CD4-positive, alpha-beta T cell treated with Interleukin-15 for 4 hours (primary cell): ENCODE measurements around the gene GSAP.

Experiments
- DNase-seq: peaks from one replicate; pipeline ENCODE4 v3.0.0-alpha.2; 2020; ENCODE audit warnings: low spot score

The GSAP gene

DNA sequence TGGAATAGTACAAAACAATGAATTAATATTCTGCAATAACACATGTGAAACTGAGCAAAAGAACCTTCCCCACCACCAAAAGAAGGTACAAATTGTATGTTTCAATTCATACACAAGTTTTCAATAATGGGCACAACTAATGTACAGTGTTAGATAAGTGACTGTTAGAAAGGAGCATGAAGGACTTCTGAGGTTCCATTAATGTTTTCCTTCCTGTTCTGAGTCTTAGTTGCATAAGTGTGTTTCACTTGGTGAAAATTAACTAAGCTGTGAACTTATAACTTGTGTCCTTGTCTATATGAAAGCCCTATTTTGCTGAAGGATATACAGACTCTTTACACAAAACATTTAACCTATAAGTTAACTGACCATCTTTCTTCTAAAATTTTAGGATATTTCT, 8.2 kb downstream of the GSAP start:
- DNase-seq, result no peak

DNA sequence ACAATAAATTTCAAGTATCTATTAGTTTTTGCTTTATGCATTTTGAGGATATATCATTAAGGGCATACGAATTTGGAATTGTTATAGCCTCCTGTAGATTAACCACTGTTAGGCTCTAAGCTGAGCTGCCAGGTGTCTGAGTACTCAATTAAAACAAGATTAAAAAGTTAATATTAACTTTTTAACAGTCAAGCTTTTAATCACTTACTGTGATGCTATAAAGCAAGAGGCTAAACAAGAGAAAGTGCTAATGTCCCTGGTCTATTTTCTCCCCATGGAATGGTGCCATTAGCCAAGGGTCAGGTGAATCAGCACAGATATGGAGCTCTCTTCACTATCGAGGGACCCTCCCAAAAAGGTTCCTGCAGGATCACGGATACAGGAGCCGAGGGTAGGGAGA, 9.7 kb downstream of the GSAP start:
- DNase-seq, result no peak

DNA sequence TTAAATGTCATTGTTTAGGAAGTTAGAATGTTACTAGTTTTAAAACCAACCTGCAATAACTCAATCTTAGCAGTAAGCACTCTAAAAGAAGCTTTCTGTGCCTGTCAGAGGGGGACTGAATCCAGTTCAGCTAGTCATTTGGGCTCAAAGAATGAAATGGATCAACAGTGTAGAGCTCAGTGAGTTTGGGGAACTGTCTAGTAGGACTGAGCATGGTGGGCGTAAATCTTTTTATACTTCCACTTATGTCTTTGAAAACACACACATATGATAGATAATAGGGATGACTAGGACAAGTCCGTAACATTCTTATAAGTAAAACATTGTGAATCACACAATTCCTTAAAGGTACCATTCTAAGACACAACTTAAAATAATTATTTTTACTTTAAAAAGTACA, 11.5 kb downstream of the GSAP start:
- DNase-seq, result no peak

DNA sequence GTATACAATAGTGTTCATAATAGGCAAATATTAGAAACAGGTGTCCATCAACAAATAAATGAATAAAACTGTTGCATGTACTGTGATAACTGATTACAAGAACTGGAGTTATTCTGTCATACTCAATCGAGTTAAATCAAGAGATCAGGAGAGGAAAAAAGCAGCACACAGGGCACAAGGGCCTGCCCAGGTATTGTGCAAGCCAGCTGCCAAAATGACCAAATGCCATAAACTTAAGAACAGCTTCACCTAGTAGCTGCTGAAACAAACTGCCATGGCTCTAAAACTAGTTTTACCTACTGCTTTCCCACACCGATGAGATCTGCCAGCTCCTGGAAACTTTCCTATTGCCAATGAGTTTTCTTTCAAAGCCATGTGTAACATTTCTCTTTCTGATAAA, 12.2 kb downstream of the GSAP start:
- no peak for DNase-seq

DNA sequence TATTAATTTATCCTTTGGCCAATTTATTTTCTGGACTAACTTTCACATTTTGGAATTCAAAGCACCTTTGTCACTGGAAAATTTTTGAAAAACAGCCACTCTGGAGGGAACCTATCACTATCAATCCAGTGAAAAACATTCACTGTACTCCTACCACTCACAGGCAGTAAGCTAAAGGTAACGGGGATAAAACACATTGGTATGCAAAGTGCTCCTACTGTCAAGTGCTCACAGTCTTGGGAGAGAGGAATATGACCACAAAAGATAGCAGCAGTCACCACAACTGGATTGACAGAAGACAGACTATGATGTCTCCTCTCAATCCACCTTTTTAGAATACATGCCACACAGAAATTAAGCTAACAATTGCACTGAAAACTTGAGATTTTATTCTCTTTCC, 13.3 kb downstream of the GSAP start:
- no peak for DNase-seq

DNA sequence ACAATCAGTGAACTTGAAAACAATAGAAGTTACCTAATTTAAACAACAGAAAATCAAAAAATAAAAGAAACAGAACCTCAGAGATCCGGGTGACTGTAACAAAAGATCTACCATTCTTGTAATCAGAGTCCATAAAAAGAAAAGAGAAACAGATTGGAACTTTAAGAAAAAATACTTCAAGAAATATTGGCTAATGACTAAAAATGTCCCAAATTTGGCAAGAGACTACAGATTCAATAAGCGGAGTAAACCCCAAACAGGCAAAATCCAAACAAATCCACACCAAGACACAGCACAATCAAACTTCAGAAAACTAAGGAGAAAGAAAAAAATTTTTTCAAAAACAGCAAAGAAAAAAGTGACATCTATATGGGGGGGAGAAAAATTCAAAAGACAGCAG, 15.1 kb downstream of the GSAP start:
- no peak for DNase-seq

DNA sequence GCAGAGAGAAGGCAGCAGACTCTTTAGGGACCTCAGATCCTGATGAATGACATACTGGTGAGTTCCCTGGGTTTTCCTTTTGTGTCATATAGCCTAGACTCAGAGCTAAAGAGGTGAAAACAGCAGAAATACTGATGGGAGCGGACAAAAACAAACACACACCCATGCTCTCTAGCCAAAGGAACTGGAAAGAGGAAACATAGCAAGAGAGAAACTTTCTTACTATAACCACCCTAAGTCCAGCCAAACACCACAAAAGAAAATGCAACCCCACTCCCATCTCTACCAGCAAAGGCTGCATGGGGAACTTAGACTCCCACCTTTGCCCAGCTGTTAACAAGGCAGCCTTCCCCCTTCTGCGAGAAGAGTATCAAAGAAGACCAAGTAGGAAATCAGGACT, 16.3 kb downstream of the GSAP start:
- DNase-seq, result no peak

DNA sequence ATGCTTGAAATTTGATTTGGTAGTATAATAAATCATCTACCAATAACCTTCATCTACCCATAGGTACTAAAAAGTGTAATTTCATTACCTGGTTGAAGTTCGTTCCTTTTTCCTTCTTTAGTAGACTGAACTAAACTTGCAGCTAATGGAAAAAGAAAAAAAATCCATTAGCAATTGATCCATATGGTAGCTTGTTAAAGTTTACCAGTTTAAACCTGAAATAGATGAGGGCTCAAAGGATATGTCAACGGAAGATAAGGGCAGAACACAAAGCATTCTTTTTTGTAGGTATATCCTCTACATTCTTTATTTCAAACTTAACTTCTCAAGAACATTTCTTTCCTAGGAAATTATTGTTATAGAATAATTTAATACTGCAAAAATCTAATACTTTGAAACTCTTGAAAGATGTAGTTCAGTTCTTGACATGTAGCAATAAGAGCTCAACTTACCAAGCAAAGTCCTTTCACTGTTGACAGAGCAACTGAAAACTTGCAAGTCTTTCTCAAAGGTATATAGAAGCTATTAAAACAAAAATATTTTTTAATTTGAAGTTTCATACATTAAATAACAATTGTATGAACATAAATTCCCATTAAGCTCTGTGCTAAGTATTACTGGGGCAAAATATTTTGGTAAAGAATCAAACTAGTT, 19.1 kb downstream of the GSAP start:
- DNase-seq, result no peak

DNA sequence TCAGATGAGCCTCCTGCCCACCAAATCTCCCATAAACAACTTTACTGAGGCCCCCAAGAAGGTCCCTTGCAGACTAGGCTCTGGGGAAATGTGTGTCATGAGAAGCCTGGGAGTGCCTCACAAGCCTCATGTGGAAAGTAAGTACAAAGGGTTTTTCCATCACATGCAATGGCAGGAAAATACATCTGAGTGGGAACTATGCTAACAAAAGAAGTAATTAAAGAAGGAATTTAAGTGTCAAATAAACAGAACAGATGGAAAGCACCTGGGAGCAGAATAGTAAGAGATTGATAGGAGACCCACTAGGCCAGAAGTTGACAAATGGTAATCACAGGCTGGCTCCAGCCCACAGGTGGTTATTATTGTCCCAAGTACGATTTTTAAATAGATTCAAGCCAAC, 20.5 kb downstream of the GSAP start:
- DNase-seq, result no peak

DNA sequence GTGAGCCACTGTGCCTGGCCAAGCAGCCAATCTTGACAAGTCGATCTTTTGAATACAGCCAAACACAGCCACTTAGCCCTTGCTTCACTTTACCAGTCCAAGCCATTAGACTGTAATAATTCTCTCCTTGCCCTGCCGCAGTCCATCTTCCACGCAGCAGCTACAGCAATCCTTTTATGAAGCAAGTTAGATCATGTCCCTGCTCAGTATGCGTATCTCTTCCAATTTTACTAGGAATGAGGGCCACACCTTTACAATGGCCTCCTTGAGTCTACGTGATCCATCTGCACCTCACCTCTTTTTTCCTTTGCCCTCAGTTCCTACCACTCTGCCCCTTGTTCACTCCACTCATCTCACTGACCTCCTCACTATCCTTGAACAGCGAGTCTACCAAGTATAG, 22.2 kb downstream of the GSAP start:
- DNase-seq, result no peak

DNA sequence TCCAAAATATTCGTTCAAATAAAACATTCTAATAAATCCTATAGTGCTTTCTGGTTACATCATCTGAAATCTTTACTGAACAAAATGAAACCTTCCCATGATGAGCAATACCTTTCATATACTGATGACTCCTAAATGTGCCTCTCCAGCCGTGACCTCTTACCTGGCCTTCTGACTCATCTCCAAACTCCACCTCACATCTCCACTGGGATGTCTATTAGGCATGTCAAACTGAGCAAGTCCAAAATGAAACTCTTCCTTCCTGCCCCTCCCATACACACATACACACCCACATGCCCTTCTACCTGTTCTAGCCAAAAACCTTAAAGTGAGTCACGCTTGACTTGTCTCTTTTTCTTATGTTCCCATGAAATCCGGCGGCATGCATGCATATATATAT, 22.9 kb downstream of the GSAP start:
- peak; percentile 48 for DNase-seq

DNA sequence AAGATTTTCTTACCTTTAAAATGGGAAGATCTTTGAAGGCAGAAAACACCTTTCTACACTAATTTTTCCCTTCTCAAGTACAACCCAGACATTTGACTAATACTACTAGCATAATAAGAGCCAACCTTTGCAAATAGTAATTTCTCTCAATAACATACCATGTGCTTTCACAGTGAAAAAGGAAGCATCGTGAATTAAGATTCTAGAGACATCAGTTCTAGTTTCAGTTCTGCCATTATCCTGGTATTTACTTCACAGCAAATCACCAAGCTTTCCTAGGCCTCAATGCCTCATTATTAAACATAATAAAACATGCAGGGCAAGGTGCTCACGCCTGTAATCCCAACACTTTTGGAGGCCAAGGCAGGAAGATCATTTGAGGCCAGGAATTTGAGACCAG, 24.9 kb downstream of the GSAP start:
- DNase-seq, result no peak

DNA sequence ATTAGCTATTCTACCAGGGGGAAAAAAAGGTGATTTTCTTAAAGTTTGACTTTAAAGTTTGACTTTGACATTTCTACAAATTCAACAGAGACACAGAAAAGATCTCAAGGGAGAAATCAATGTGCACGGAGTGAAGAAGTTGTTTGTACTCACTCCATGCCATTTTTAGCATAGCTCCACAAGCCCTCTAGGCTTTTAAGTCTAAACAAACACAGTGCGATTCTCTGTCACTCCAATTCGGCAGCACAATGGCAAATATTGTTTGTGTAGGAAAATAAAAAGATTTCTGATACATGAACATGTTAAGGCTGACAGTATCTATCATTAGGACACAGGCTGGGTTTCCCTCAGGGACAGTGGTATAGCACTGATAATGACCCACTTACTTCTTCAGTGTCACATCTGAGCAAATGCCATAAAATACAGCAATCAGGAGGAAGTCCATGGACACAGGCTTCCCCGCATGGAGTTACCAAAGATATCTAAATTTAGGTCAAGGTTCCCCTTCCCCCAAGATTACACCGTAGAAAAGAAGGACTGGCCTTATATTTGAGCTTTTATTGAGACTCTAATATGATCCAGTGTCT, 28.0 kb downstream of the GSAP start:
- DNase-seq, result no peak

DNA sequence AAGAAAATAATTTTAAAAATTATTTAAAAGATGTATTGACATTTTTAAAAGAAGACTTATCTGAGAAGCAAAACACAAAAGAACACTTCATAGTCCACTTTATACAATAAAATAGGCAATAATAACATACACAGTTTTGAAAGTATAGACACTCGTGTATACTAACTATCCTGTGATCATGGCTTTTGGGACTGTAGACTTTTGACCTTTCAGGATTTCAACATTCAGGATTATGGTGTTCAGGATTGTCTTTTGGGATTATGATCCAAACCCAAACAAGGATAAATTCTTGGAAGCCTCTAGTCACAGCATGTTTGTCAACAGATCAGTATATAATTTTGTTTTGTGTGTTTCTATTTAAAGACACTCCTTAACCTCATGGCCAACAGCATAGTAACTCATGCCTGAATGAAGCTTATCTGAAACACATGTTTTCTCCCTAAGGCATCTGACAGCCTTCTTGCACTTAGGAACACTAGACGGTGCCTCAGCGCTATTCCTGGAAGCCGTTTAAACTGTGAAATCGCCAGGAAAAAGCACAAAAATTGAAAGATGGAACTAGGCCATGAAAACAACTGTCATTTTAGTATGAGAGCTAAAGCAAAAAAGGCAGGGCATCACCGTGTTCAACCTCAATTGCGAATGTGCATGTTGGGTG, 29.9 kb downstream of the GSAP start:
- no peak for DNase-seq

DNA sequence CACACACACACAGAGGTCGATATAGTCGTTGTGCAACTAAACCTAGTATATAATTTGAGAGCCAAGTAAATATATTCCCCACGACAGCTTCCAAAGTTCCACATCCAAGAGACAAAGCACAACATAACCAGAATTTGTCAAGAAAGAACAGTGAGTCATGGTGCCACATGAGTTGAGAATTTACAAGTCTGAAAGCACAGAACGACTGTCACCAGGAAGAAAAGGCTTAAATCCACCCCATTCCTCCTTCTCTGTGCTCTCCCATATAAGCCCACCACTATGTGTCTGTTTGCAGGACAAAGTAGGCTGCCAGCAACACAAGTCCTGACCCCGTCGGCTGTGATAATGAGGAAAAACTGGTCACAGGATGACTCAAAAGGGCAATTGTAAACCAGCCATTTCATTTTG, 32.8 kb downstream of the GSAP start:
- DNase-seq, result no peak

DNA sequence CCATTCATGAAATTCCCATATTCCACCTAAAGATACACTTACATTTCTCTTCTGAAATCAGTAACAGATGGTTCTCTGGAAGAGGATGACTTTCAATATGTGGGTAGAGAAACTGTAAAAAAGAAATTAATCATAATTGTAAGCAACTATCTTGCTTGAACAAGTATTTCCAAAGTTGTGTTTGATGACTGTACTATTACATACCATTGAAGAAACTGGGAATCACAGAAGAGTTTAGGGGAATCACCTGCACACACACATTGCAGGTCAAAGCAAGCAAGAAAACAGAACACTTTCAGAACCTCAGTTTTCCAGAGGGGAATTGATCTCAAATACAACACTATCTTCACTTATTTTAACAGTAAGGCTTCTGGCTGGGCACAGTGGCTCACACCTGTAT, 33.6 kb downstream of the GSAP start:
- DNase-seq, result no peak

DNA sequence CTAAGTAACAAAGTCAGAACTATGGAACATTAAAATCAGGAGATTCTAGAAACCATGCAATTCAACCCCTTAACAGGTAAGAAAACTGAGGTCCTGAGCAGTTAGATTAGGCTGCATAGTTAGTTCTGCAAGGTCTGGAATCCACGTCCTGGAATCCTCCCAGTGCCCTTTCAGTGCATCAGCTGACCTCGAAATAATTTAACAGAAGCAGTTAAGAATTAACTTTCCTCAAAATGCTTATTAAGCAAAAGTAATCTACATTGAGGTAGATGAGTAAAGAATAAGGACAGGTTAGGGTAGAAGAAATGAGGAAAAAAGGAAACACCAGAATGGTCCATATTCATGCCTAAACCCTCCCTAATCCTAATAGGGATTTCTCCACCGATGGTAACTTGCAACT, 37.6 kb downstream of the GSAP start:
- no peak for DNase-seq

DNA sequence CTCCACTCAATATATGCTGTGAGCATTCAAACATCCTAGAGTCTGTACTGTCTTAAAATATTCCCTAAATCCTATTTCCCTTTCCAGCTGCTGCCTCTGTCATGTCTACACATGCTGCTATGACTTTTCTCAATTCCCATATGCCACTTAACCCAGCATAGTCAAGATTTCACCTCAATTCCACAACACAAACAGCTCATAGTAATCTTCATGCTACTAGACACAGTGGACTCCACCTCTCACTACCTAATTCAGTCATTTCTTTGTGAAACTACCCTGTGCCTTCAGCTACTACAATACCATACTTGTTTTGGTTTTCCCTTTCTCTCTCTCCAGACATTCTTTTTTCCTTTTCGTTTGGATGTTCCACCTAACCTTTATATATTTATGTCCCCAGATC, 45.5 kb downstream of the GSAP start:
- DNase-seq, result no peak

DNA sequence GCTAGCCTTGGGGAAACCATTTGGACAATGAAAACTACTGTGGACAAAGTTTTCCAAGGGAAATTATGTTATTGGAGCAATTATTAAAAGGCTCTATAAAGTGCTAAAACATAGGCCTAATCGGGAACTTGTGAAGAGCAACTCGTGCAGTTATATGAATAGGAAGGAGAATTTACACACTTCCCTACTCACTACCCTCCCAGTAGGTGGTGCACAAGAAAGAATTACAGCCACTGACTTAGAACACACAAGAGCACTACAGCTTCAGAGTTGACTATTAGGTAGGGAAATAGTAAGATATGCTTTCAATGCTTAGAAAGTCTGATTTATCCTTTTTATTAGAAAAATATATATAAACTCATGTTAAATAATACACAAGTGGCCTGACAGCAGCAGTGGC, 47.2 kb downstream of the GSAP start:
- DNase-seq, result no peak

DNA sequence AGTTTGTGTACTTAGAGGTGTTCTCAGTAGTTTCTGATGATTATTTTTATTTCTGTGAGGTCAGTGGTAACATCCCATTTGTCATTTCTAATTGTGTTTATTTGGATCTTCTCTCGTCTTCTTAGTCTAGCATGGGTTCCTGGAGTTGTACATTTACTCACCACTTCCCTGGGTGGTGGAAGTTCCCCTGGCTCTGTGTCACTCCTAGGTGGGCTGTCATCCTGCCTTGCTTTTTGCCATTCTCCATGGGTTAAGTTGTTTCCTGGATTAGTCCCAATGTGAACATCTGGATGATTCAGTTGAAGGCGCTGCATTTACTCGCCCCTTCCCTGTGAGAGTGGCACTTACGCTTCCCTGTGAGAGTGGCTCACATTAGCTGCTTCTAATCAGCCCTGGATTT, 48.2 kb downstream of the GSAP start:
- no peak for DNase-seq

DNA sequence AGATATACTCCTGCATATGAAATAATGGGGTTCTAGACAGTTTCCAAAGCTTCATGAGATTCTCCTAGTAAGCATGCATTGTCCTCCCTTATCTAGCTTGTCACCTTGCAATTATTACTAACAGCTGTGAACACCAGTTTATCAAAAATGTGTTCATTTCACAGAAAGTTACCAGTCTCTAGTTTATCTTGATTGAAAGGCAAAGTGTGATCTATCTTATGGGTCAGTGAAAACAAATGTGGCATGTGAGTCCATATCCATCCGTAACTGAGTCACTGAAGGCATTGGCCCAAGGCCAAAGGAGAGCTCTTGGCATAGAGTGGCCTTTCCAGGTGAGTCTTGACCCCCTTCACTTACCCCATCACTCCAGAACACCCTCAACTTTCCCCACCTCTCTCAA, 53.2 kb downstream of the GSAP start:
- DNase-seq, result no peak

DNA sequence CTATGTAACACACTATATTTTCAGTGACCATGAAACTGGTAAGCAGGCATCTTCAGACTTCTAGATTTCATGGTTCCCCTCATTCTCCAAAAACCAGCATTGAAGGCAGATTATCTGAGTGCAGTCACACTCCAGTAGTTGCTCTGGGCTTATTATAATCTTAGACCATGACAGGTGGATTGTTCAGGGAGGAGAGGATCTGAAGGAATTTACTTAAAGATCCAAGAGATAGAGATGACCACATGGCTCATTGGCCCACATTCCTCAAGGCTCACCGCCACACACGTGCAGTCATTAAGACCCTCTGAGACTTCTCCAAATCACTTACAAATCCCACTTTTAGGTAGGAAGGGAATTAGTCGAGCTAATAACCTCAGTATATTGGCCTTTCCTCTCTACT, 55.2 kb downstream of the GSAP start:
- DNase-seq, result no peak

DNA sequence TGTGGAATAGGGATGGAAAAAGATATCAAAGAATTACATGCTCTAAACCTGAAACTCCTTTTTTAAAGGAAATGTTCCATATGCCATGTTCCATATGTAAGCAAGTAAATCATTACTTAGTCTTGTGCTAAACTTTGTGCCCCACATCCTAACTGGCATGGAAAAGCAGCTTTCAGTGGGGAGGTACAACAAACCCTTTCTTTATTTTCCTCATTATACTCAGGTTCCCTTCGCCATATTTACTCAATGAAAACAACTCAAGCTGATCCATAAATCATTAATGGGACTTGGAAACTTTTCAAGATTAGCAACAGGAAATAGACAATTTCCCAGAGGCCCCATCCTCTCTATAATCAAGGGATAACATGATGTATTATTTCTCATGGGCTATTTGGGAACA, 56.0 kb downstream of the GSAP start:
- no peak for DNase-seq

DNA sequence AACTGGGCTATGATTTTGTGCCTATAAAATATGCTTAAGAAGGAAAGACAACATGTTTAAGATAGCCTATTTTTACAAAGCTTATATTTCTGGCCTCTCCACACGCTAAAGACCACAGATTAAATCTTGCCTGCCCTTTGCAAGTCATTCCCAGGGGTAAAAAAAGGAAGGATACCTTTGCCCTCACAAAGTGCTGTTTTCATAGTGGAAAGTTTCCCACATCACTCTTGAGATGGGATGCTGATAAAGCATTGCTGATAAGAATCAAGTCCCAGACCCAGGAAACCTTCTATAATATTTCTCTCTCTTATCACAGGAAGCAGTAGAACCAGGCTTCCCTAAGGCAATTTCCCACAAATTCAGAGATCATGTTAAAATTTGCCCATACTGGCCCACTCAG, 56.5 kb downstream of the GSAP start:
- DNase-seq, result no peak
